ENCODE data around the gene ARID1B.
A peak's percentile ranks its signal among the peaks of the same experiment; 100 is the strongest.

The ARID1B gene

DNA sequence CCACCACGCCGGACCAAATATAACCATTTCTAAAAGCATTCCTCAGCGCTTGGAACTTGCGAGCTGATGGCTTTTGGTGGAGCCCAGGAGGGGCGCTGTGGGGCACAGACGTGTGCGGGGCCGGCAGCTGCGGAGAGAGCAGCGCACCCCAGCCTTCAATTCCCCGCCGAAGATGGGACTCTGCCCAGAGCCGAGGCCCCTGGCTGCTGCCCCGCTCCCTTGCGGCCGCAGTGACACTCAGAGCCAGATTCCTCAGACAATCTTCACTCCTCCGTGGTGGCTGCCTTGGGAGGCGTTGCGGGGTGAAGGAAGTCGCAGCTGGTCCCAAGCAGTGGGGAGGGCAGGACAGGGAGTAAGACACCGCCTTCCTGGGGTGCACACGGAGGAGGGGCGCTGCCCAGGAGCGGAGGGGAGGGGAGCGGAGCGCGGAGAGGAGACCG, 458.4 kb downstream of the ARID1B start:
- peaks cover 4% of the 10 kb centered on the region for H3K9me3 Mint-ChIP-seq
- ATAC-seq (peak; percentile 81), DNase-seq (ENCODE audit: low spot score in 2 of 2) (peak; percentile 13 to 64)
- peak overlapping the region; percentile 92 for H3K27ac Mint-ChIP-seq
- H3K36me3 Mint-ChIP-seq: peaks cover 8% of the 10 kb centered on the region
- peak overlapping the region; percentile 97 for H3K4me3 Mint-ChIP-seq
- peaks cover 28% of the 10 kb centered on the region for H3K4me1 Mint-ChIP-seq

DNA sequence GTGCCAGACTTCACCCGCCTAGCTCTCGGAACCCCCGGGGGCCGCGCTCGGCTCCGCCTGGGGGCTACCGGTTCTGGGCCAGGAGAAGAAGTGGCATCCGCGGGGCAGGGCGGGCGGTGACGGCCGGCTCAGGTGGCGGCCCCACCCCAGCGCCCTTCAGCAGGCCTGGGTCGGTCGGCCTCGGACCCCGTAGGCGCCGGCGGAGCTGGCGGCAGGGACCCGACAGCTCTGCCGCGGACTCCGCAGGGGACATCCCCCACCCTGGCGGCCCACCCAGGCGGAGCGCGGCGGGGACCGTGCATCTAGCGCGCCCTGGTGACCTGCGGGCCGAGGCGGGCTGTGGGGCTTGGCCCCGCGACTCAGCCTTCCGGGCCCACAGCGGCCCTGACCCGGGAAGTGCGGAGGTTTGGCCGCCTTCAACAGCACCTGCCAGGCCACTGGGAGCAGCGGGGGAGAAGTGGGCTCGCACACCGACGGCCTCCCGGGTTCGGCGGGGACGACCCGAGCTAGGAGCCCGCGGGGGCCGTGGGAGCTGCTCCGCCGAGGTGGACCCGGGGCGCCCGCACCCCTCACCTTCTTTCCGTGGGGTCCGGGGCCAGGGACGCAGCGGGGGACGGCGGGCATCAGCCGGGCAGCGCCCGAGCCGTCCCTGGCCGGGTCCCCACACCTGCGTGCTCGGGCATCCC, 459.0 kb downstream of the ARID1B start:
- peaks cover 4% of the 10 kb centered on the region for H3K9me3 Mint-ChIP-seq
- peak in 1 of 2 donors; percentile 21 for DNase-seq (ENCODE audit: low spot score in 2 of 2)
- ATAC-seq: peak; percentile 63
- H3K36me3 Mint-ChIP-seq: peaks cover 8% of the 10 kb centered on the region
- peak overlapping the region; percentile 97 for H3K4me3 Mint-ChIP-seq
- H3K27ac Mint-ChIP-seq: peak overlapping the region; percentile 92
- H3K4me1 Mint-ChIP-seq: peaks cover 28% of the 10 kb centered on the region

DNA sequence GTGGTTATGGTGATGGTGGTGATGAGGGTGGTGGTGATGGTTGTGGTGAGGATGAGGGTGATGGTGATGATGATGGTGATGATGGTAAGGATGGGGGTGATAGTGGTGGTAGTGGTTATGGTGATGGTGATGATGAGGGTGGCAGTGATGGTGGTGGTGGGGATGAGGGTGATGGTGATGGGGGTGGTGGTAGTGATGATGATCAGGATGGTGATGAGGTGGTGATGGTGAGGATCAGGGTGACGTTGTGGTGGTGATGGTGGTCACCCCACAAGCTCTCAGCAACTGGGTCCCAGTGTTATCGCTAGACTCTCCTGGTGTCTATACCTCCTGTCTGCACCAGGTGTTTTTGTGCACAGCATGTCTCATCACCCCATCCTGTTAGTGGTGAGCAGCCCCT, 461.2 kb downstream of the ARID1B start:
- H3K4me3 Mint-ChIP-seq: no peak overlapping the region
- ATAC-seq (no peak), DNase-seq (ENCODE audit: low spot score in 2 of 2) (no peak)
- peak overlapping the region; percentile 39 for H3K27ac Mint-ChIP-seq
- peaks cover 4% of the 10 kb centered on the region for H3K9me3 Mint-ChIP-seq
- H3K36me3 Mint-ChIP-seq: peaks cover 8% of the 10 kb centered on the region
- H3K4me1 Mint-ChIP-seq: peaks cover 28% of the 10 kb centered on the region

DNA sequence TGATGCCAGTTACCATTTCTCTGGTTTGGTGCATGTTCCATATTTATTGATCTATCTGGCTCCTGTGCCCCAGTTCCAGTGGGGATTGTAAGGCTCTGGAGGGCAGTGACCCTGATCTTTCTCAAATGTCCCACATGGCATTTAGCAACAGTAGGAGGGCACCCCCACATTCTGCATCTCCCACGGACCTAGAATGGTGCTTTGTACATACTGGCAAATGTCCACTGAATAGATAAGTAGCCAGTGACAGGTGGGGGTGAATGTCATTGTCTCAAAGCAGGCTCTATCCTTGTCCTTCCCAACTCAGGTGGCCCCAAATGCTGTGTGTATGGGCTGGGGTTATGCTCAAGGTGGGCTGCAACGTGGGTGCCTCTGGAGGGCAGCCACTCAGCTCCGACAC, 462.0 kb downstream of the ARID1B start:
- ATAC-seq (no peak), DNase-seq (ENCODE audit: low spot score in 2 of 2) (no peak)
- peaks cover 4% of the 10 kb centered on the region for H3K9me3 Mint-ChIP-seq
- peaks cover 8% of the 10 kb centered on the region for H3K36me3 Mint-ChIP-seq
- peaks cover 28% of the 10 kb centered on the region for H3K4me1 Mint-ChIP-seq
- no peak overlapping the region for H3K27ac Mint-ChIP-seq
- no peak overlapping the region for H3K4me3 Mint-ChIP-seq

DNA sequence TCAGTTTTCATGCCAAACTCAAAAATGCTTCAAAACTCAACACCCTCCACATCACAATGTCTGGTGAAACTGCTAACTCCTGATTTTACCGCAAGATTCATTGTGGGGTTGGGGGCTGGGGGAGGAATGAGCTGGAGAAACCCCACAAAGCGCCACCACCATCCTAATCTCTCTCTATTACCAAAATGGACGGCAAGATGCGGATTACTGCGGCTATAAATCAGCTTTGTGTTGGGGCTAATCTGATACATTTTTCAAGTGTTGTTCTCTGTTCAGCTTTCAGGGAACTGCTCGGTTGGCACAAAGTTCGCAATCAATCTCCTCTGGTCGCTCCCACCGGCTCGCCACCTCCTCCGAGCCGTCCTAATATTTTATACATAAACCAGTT, 462.5 kb downstream of the ARID1B start:
- H3K9me3 Mint-ChIP-seq: peaks cover 4% of the 10 kb centered on the region

DNA sequence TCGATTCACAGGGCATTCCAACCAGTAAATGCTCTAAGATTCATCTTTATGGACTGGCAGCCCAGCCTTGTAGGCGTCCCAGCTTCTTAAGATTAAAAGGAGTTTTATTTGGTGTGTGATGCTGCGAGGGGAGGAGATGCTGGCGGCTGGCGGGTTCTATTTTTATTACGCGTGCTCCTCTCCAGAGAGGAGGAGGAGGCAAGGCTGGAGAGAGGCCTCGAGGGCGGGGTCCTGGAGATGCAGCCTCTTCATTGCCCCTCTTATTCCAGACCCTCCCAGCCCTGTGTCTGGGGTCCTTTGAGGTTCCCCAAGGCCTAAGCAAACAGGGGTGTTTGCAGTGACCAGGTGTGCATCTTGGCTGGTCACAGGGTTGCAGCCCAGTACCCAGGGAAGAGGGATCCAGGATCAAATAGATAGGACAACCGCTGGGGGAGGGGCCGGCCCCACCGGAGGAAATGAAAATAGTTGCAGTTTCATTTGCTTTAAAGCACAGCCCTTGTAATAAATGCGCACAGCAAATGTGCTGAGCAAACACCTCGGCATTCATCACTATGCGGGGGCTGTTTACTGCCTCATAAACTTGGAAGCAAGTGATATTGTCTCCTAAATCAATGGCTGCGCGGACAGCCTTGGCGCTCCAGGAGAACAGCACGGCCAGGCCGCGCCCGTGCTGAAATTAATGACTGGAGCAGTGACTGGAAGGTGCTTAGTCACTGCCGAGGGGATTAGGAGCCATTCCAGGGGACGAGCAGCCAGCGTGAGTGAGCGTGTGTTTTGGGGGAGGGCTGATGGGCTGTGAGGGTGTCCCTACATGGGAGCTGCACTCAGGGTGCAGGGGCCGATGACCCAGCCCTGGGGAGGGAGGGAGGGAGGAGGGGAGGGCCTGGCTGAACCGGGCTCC, 463.1 kb downstream of the ARID1B start:
- Mint-ChIP-seq H3K4me1 (peaks cover 19% of the 10 kb centered on the region), H3K4me3 (no peak overlapping the region), H3K27ac (no peak overlapping the region), H3K9me3 (peaks cover 4% of the 10 kb centered on the region), H3K36me3 (peaks cover 8% of the 10 kb centered on the region)
- ATAC-seq: no peak
- DNase-seq (ENCODE audit: low spot score in 2 of 2): no peak

More for the DNA sequence above, 462.5 kb downstream of the ARID1B start:
- Mint-ChIP-seq H3K27ac (no peak overlapping the region), H3K4me3 (no peak overlapping the region), H3K36me3 (peaks cover 8% of the 10 kb centered on the region), H3K4me1 (peaks cover 26% of the 10 kb centered on the region)
- ATAC-seq: no peak
- DNase-seq (ENCODE audit: low spot score in 2 of 2): no peak

DNA sequence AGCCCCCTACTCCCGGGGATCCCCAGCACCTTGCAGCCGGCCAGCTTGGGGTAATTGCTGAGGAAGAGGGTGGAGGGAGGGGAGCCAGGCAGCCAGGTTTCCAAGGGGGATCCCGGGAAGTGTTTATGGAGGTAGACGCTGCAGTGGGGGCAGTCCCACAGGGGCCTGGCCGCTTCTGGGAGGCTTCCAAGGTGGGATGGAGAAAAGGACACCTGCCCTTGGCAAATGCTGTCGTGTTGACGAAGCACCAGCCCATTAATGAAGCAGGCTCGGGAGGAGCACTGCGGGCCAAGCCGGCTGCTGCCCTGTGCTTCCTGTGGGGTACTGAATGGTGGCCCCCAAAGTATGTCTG, 463.8 kb downstream of the ARID1B start:
- no peak for DNase-seq (ENCODE audit: low spot score in 2 of 2)
- Mint-ChIP-seq H3K4me1 (peaks cover 13% of the 10 kb centered on the region), H3K36me3 (peaks cover 8% of the 10 kb centered on the region), H3K4me3 (no peak overlapping the region), H3K27ac (no peak overlapping the region), H3K9me3 (peaks cover 4% of the 10 kb centered on the region)
- ATAC-seq: no peak

DNA sequence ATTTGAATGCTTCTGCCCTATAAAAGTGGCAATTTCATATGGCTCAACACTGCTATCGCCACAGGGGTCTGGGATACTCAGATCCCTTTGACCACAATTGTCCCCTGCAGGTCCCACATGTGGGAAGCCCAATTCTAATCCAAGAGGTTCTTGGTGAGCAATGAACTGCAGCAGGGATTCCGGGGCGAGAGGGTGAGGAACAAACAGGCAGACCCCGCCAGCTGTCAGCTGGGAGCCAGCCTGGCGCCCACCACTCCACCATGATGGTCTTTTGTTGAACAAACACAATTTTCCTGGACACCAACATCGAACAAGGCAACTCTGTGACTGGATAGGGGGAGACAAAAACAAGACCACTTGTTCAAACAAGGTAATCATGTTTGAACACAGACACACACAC, 465.6 kb downstream of the ARID1B start:
- H3K27ac Mint-ChIP-seq: no peak overlapping the region
- H3K9me3 Mint-ChIP-seq: peaks cover 4% of the 10 kb centered on the region
- DNase-seq (ENCODE audit: low spot score in 2 of 2) (no peak), ATAC-seq (no peak)
- peaks cover 7% of the 10 kb centered on the region for H3K4me1 Mint-ChIP-seq
- H3K36me3 Mint-ChIP-seq: peaks cover 8% of the 10 kb centered on the region
- no peak overlapping the region for H3K4me3 Mint-ChIP-seq

DNA sequence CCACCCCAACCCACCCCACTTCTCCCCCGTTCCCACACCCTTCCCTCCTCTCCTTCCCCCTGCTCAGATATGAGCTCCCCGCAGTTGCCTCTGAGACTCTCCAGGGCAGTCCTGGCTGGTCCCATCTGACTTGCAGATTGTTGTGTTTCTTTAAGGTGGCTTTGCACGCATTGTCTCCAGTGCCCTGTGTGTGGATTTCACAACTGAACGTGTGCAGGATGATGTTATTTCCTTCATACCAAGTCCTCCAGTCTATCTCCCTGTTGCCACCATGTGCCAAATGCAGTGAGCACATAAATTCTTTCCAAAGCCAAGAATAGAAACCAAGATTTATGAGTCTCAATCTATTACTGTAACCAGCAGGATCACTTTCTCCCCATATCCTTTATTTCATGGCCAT, 467.0 kb downstream of the ARID1B start:
- H3K9me3 Mint-ChIP-seq: peaks cover 7% of the 10 kb centered on the region
- H3K27ac Mint-ChIP-seq: no peak overlapping the region
- DNase-seq (ENCODE audit: low spot score in 2 of 2) (no peak), ATAC-seq (no peak)
- no peaks in the 10 kb centered on the region for H3K4me1 Mint-ChIP-seq
- no peaks in the 10 kb centered on the region for H3K36me3 Mint-ChIP-seq
- H3K4me3 Mint-ChIP-seq: no peak overlapping the region

DNA sequence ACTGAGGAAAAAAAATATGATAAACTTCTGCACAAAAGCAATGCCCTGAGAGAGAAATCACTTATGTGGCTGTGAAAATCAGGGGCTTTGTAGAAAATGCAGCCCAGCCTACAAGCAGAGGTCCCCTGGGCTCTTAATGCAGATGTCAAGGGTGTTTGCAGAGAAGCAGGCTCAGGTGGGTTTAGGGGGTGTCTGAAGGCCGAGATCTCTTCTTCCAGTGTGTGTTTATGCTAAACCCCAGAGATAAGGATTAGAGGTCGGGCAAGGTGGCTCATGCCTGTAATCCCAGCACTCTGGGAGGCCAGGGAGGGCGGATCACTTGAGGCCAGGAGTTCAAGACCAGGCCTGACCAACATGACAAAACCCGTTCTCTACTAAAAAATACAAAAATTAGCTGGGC, 467.6 kb downstream of the ARID1B start:
- ATAC-seq: no peak
- Mint-ChIP-seq H3K4me3 (no peak overlapping the region), H3K9me3 (peaks cover 7% of the 10 kb centered on the region), H3K4me1 (no peaks in the 10 kb centered on the region), H3K36me3 (no peaks in the 10 kb centered on the region), H3K27ac (no peak overlapping the region)
- no peak for DNase-seq (ENCODE audit: low spot score in 2 of 2)

DNA sequence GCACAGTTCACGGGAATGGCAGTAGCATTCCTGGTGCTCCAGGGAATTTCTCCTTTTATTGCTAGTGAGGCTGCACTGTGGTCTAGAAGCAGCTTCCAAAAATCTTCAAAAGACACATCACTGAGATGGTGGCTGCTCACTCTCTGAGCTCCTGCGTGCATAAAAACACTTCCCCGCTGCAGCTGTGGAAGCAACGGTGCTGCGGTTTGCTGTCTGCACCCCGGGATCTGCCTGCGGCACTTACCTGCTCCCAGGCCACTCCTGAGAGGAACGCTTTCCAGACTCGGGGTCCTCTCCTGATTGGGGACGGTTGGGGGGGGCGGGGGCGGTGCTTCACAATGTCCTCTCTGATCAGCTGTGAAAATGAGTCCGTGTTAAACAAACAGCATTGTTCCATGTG, 468.3 kb downstream of the ARID1B start:
- Mint-ChIP-seq H3K4me1 (no peaks in the 10 kb centered on the region), H3K27ac (no peak overlapping the region), H3K36me3 (no peaks in the 10 kb centered on the region), H3K4me3 (no peak overlapping the region), H3K9me3 (peaks cover 7% of the 10 kb centered on the region)
- no peak for DNase-seq (ENCODE audit: low spot score in 2 of 2)
- no peak for ATAC-seq

DNA sequence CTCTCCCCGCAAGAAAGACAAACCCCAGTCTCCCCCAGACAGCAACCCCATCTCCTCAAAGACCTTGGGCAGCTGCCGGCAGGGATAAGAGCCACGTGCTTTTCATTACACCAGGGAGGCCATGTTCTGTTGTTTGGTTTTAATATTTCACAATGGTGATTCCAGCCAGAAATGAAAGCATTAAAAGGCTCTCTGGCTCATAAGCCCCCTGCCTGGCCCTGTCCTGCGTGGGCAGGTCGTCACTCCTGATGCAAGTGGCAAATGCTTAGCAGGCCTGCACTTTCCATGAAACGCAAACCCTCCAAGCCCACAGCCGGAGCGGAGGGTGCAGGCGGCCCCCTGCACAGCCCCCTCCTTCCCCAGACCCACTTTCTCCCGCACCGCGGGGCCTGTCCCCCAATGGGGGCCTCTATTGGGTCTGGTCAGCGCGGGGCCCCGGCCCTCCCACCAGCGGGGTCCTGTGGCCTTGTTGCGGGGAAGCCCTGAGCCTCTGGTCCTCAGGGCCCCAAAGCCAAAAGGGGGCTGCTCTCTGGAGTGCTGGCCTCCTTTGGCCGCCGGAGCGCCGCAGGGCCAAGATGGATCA, 469.0 kb downstream of the ARID1B start:
- H3K4me1 Mint-ChIP-seq: no peaks in the 10 kb centered on the region
- H3K36me3 Mint-ChIP-seq: no peaks in the 10 kb centered on the region
- no peak overlapping the region for H3K4me3 Mint-ChIP-seq
- no peak for ATAC-seq
- DNase-seq (ENCODE audit: low spot score in 2 of 2): no peak
- H3K9me3 Mint-ChIP-seq: peaks cover 7% of the 10 kb centered on the region
- no peak overlapping the region for H3K27ac Mint-ChIP-seq

DNA sequence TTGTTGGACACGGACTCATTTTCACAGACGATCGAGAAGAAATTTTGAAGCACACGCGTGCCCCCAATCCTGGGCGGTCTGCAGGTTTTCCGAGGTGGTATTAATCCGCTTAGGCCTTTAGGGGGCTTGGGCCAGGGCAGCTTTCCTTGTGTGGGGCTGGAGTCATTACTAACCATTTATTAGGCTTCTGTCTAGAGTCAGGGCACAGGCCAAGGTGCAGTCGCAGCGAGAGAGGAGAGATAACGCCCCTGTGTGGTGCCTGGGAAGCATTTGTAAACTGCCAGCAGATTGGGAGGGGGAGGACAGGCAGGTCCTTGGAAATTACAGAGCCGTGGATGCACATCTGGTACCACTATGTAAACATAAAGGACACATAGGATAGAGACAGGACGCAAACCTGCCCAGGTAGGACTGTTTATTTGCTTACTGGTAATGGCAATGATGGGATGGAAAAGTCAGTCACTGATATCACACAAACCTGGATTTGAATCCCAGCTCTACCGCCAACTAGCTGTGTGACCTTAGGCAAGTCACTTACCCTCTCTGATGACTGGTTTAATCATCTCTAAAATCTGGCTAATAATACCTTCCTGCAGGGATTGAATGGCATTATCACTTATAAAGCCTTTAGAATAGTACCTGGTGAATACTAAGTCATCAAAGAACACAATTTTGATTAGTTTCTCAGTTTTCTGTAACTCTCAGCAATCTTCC, 469.8 kb downstream of the ARID1B start:
- no peaks in the 10 kb centered on the region for H3K36me3 Mint-ChIP-seq
- H3K4me1 Mint-ChIP-seq: no peaks in the 10 kb centered on the region
- no peak overlapping the region for H3K4me3 Mint-ChIP-seq
- peaks cover 7% of the 10 kb centered on the region for H3K9me3 Mint-ChIP-seq
- ATAC-seq (no peak), DNase-seq (ENCODE audit: low spot score in 2 of 2) (no peak)
- H3K27ac Mint-ChIP-seq: no peak overlapping the region

DNA sequence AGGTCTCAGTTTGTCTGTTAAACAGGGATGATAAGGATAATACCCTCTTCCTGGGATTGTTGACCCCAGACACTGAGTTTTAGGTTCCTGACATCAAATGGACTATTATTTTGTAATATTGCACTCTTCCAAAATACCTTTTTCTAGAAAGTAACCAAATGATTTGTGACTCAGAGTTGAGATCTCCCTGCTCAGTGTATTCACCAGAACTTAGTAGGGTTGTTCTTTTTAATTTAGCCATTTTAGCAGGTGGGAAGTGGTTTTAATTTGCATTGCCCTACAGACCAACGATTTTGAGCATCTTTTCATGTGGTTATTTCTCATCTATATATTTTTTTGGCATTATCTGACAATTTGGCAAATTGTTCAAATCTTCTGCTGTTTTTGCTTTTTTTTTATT, 471.1 kb downstream of the ARID1B start:
- no peaks in the 10 kb centered on the region for H3K4me1 Mint-ChIP-seq
- DNase-seq (ENCODE audit: low spot score in 2 of 2): no peak
- no peak overlapping the region for H3K4me3 Mint-ChIP-seq
- H3K36me3 Mint-ChIP-seq: no peaks in the 10 kb centered on the region
- peaks cover 7% of the 10 kb centered on the region for H3K9me3 Mint-ChIP-seq
- no peak overlapping the region for H3K27ac Mint-ChIP-seq
- no peak for ATAC-seq

DNA sequence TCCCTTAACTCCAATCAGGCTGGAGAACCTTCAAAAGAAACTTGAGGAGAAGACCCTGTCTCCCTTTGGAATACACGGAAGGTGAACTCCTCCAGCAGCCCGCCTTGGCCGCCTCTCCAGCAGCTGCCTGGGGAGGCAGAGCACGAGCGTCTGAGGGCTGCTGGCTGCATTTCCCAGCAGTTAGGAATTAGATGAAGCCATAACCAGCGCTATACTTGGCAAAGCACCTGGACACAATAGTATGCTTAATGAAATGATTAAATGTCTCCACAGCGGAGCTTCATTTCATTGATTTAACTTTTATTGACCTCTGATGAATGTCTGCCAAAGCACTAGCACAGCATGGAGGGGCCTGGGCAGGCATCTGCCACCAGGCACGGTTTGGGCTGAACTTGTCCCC, 472.6 kb downstream of the ARID1B start:
- DNase-seq (ENCODE audit: low spot score in 2 of 2) (no peak), ATAC-seq (no peak)
- Mint-ChIP-seq H3K4me3 (no peak overlapping the region), H3K9me3 (peaks cover 7% of the 10 kb centered on the region), H3K4me1 (peaks cover 9% of the 10 kb centered on the region), H3K27ac (no peak overlapping the region), H3K36me3 (no peaks in the 10 kb centered on the region)

Data from stimulated activated effector memory CD8-positive, alpha-beta T cell treated with anti-CD3 and anti-CD28 coated beads, Interleukin-12 subunit alpha, Interleukin-12 subunit beta, amount 100 ng/mL, for 72 hours (primary cell).